ENCODE measurements around the gene TEN1.

DNA sequence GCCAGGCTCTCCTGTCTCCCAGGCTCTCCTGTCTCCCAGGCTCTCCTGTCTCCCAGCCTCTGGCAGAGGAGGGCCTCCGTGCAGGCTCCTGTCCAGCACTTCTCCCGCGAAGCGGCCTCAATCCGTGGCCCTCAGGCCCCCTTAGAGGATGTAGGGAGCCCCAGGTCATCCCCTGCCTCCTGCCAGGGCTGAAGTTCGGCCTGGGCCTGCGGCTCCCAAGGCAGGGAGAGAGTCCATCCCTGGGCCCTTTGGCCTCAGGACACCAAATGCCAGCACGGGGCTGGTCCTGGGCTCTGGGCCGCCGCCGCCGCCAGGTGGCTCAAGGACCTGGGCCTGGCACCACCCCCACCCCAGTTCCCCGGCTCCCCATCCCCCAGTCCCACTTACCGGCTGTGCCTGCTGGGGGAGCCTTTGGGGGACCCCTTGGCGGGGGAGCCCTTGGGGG lies 47.7 kb downstream of the TEN1 start:
- TF ChIP-seq CTCF (IDR thresholded peaks at IDR 0.05) (no peak), EZH2 (IDR thresholded peaks at IDR 0.05; ENCODE audit: borderline replicate concordance, insufficient read depth, low read depth, low read length, poor library complexity, severe bottlenecking) (no peak)
